ENCODE results near the gene ARID4B. TPM values are rescaled to one million over a fixed set of nuclear protein-coding genes. Genes with fewer than 3 reads are reported as not detected.
A peak's percentile ranks its signal among the peaks of the same experiment; 100 is the strongest.
"Not testable (repeated sequence)": the region's sequence is repeated elsewhere in the genome, so short reads cannot be mapped to it uniquely, and the experiment has no call there.

Gene ARID4B
- total RNA-seq, 1 donor from 2014 or later = 39.9 TPM

GRCh38 chr1:235298758-235299157 lies 29.2 kb downstream of the ARID4B start:
- no peak for DNase-seq (ENCODE audit: low spot score)

DNA sequence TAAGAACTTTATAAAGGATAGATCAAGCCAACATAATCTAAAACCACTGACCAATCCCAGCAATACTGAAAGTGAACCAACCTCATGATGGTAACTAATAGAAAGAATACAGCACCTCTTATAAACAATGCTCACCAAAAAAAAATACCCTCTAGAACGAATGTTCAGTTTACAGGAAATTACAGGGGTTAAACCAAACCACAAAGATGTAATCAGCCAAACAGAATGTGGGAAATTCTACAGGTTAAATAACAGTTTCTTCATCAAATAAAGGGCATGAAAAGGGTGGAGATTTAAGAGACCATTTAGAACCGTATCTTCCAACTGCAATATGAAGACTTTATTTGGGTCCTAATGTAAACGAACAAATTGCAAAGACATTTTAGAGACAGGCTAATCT lies 30.4 kb downstream of the ARID4B start:
- no peak for DNase-seq (ENCODE audit: low spot score)

GRCh38 chr1:235296729-235297128 lies 31.2 kb downstream of the ARID4B start:
- DNase-seq (ENCODE audit: low spot score) = no peak

DNA sequence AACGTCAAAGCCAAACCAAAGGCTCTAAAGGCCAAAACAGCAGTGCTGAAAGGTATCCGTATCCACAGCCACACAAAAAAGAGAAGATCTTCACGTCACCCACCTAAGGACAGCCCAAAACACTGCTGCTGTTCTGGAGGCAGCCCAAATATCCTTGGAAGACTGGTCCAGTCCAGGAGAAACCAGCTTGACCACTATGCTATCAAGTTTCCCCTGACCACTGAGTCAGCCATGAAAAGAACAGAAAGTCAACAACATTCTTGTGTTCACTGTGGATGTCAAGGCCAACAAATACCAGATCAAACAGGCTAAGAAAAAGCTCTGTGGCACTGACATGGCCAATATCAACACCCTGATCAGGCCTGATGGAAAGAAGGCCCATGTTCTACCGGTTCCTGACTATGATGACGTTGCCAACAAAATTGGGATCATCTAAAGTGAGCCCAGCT lies 32.1 kb downstream of the ARID4B start:
- peak; percentile 60 for DNase-seq (ENCODE audit: low spot score)

GRCh38 chr1:235293322-235293942 lies 34.5 kb downstream of the ARID4B start:
- DNase-seq (ENCODE audit: low spot score) = no peak

GRCh38 chr1:235292790-235293189 lies 35.2 kb downstream of the ARID4B start:
- DNase-seq (ENCODE audit: low spot score) = no peak

DNA sequence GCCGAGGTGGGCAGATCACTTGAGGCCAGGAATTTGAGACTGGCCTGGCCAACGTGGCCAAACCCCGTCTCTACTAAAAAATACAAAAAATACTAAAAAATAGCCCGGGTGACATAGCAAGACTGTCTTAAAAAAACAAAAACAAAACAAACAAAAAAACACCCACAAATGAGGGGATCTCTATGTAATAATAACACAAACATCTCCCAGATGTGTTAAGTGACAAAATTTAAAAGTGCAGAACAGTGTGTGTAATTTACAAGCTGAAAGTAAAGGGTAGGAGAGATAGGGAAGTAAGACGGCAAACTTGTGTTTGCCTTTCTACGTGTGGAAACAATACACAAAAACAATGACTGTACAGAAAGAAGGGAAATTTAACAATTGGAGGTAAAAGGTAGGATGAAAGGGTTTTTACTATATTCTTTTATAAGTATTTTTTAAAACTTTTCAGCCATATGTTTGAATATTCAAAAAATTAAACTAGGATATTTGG lies 36.3 kb downstream of the ARID4B start:
- DNase-seq (ENCODE audit: low spot score) = no peak

- no peak for DNase-seq (ENCODE audit: low spot score)
Measured at GRCh38 chr1:235290740-235291502, 37.1 kb downstream of the ARID4B start.

DNA sequence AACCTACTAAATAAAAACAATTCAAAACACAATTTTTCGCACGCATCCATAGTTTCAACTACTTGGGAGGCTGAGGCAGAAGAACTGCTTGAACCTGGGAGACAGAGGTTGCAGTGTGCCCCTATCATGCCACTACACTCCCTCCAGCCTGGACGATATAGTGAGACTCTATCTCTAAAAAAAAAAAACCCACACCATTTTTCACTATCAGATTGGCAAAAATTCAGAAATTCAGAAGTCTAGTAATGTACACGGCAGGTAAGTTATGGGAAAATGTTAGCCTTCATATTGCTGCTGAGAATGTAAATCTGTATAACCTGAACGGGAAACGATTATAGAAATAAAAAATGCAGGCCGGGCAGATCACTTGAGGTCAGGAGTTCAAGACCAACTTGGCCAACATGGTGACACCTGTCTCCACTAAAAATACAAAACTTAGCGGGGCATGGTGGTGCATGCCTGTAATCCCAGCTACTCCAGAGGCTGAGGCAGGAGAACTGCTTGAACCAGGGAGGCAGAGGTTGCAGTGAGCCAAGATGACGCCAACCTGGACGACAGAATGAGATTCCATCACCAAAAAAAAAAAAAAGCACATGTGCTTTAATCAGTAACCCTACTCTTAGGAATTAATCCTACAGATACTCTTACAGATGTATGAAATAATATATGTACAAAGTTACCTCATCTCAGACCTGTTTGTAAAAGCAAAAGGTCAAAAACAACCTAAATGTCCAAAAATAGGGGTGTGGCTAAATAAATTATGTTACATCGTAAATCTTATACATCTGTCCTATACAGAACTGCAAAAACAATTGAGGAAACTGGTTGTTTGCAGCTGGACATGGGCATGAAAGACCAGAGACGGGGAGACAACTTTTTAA lies 37.9 kb downstream of the ARID4B start:
- DNase-seq (ENCODE audit: low spot score) = no peak

- no peak for DNase-seq (ENCODE audit: low spot score)
Measured at GRCh38 chr1:235287208-235287882, 40.6 kb downstream of the ARID4B start.

GRCh38 chr1:235286667-235287066 lies 41.3 kb downstream of the ARID4B start:
- DNase-seq (ENCODE audit: low spot score) = no peak

- no peak for DNase-seq (ENCODE audit: low spot score)
Measured at GRCh38 chr1:235284231-235284769, 43.7 kb downstream of the ARID4B start.

- DNase-seq (ENCODE audit: low spot score) = not testable (repeated sequence)
Measured at GRCh38 chr1:235283636-235284035, 44.3 kb downstream of the ARID4B start.

DNA sequence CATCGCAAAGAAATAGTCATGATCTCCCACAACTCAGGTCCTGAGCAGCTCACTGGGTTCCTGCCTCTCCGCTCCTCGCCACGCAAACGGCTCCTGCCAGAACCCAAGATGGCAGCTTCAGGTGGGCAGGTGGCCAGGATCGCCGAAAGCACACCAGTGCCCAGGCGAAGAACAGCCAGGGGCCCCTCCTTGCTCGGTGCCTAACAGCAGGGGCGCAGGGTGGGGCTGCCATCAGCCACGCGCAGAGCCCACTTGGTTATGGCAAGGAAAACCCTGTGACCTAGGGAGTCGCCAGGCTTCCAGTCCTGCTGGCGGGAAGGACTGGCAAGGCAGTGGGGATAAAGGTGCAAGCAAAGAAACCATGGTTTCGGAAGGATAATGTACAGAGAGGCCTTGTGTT lies 47.5 kb downstream of the ARID4B start:
- DNase-seq (ENCODE audit: low spot score) = no peak

DNA sequence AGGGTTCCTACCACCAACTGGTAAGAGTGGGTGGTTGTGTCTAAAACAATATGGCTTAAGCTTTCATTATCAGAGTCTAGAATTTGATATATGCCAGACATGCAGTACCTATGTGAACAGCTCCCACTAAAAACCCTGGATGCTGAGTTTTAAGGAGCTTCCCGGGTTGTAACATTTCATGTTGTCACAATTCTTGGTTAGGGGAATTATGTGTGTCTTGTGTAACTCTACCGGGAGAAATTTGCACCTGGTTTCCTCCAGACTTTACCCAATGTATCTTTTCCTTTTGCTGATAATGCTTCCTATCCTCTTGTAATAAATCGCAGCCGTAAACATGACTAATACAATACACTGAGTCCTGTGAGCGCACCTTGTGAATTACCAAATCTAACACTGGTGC lies 48.3 kb downstream of the ARID4B start:
- no peak for DNase-seq (ENCODE audit: low spot score)

DNA sequence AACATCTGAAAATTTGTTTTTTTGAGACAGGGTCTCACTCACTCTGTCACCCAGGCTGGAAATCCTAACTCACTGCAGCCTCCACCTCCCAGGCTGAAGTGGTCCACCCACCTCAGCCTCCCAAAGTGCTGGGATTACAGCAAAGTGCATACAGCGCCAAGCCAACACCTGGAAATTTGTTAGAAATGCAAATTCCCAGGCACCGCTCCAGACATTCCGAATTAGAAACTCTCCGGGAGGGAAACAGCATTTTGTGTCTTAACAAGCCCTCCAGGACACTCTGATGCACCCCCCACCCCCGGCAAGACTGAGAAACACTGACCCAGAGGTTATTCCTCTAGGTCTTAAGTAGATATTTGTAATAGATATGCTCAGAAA lies 49.1 kb downstream of the ARID4B start:
- no peak for DNase-seq (ENCODE audit: low spot score)

- DNase-seq (ENCODE audit: low spot score) = no peak
Measured at GRCh38 chr1:235278233-235278914, 49.6 kb downstream of the ARID4B start.

- DNase-seq (ENCODE audit: low spot score) = no peak
Measured at GRCh38 chr1:235277709-235278108, 50.3 kb downstream of the ARID4B start.

DNA sequence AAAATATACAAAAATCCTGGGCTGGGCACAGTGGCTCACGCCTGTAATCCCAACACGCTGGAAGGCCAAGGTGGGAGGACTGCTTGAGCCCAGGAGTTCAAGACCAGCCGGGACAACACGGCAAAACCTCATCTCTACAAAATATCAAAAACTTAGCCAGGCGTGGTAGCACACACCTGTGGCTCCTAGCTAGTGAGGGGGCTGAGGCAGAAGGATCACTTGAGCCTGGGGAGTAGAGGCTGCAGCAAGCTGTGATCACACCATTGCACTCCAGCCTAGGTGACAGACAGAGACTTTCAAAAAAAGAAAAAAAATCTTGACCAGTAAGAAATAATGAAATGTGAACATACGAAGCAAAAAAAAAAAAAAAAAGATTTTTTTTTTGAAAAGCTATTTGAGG lies 52.1 kb downstream of the ARID4B start:
- DNase-seq (ENCODE audit: low spot score) = no peak

- DNase-seq (ENCODE audit: low spot score) = no peak
Measured at GRCh38 chr1:235275223-235275622, 52.8 kb downstream of the ARID4B start.

GRCh38 chr1:235272851-235273250 lies 55.1 kb downstream of the ARID4B start:
- DNase-seq (ENCODE audit: low spot score) = no peak

All from mucosa of gallbladder (tissue), 1 donor.